CD4-positive, alpha-beta T cell treated with Interleukin-17A for 4 hours (primary cell): ENCODE measurements around the gene DAPK1.
"Not testable (repeated sequence)": the region's sequence is repeated elsewhere in the genome, so short reads cannot be mapped to it uniquely, and the experiment has no call there.

Experiments
- DNase-seq: peaks from one replicate; pipeline ENCODE4 v3.0.0-alpha.2; 2020; ENCODE audit warnings: mixed read lengths

DAPK1 gene

GRCh38 chr9:87547671-87548081 lies 50.0 kb downstream of the DAPK1 start:
- no peak for DNase-seq

- no peak for DNase-seq
These were observed 50.5 kb downstream of the DAPK1 start for GRCh38 chr9:87548159-87548558.

- not testable (repeated sequence) for DNase-seq
These were observed 51.4 kb downstream of the DAPK1 start for GRCh38 chr9:87549088-87549487.

- no peak for DNase-seq
These were observed 52.1 kb downstream of the DAPK1 start for GRCh38 chr9:87549791-87550190.

GRCh38 chr9:87550253-87550954 lies 52.7 kb downstream of the DAPK1 start:
- no peak for DNase-seq

- no peak for DNase-seq
These were observed 54.1 kb downstream of the DAPK1 start for GRCh38 chr9:87551772-87552217.

GRCh38 chr9:87554171-87554910 lies 56.7 kb downstream of the DAPK1 start:
- no peak for DNase-seq

- no peak for DNase-seq
These were observed 57.3 kb downstream of the DAPK1 start for GRCh38 chr9:87554976-87555375.

- DNase-seq = no peak
These were observed 58.4 kb downstream of the DAPK1 start for GRCh38 chr9:87556039-87556438.

- DNase-seq = no peak
These were observed 59.2 kb downstream of the DAPK1 start for GRCh38 chr9:87556821-87557220.

GRCh38 chr9:87557996-87558395 lies 60.3 kb downstream of the DAPK1 start:
- DNase-seq = no peak

GRCh38 chr9:87558606-87559190 lies 61.0 kb downstream of the DAPK1 start:
- DNase-seq = no peak

GRCh38 chr9:87562062-87562461 lies 64.4 kb downstream of the DAPK1 start:
- no peak for DNase-seq

GRCh38 chr9:87562530-87563170 lies 65.0 kb downstream of the DAPK1 start:
- DNase-seq = no peak

- no peak for DNase-seq
These were observed 66.4 kb downstream of the DAPK1 start for GRCh38 chr9:87564111-87564510.

GRCh38 chr9:87564791-87565241 lies 67.1 kb downstream of the DAPK1 start:
- no peak for DNase-seq

GRCh38 chr9:87567001-87567400 lies 69.3 kb downstream of the DAPK1 start:
- no peak for DNase-seq

- no peak for DNase-seq
These were observed 69.9 kb downstream of the DAPK1 start for GRCh38 chr9:87567571-87567970.

GRCh38 chr9:87567983-87568382 lies 70.3 kb downstream of the DAPK1 start:
- no peak for DNase-seq

- DNase-seq = no peak
These were observed 70.7 kb downstream of the DAPK1 start for GRCh38 chr9:87568401-87568800.

- DNase-seq = no peak
These were observed 71.4 kb downstream of the DAPK1 start for GRCh38 chr9:87569008-87569509.

GRCh38 chr9:87569518-87569917 lies 71.9 kb downstream of the DAPK1 start:
- no peak for DNase-seq
